GM19023 (cell line): ENCODE data around the gene POMT2.

Experiments
- ATAC-seq: cut with Tn5 transposase; IDR thresholded peaks from one replicate; pipeline ENCODE4 v1.9.1; 2021; ENCODE audit warnings: mild to moderate bottlenecking, moderate library complexity; ENCODE audit not compliant: unreplicated experiment

The POMT2 gene

DNA sequence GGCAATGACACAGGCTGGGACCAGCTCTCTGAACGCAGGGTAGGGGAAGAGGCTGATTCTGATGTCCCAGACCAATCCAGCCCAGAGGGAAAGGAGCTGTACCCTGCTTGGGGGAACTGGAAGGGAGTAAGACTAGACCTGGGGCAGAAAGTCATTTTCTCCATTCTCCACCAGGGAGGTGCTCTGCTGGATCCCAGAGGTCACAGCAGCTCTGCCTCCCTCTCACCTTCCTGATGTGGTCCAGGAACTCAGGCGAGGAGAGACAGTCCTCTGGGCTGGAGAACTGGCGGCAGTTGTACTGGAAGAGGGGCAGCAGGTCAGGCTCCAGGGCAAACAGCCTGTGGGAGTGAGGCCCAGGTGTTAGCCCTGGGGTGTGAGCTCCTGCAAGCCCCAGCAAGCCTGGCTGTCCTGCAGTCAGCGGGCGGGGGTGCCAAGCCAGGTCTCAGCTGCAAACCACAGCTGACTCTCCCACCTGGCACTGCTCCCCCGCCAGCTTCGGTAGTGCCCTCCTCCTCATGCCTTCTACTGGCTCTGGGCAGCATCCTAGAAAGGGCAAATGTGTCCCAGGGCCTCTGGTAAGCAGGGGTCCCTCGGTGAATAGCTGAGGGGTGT is 51.6 kb downstream of the POMT2 start:
- no peak for ATAC-seq

DNA sequence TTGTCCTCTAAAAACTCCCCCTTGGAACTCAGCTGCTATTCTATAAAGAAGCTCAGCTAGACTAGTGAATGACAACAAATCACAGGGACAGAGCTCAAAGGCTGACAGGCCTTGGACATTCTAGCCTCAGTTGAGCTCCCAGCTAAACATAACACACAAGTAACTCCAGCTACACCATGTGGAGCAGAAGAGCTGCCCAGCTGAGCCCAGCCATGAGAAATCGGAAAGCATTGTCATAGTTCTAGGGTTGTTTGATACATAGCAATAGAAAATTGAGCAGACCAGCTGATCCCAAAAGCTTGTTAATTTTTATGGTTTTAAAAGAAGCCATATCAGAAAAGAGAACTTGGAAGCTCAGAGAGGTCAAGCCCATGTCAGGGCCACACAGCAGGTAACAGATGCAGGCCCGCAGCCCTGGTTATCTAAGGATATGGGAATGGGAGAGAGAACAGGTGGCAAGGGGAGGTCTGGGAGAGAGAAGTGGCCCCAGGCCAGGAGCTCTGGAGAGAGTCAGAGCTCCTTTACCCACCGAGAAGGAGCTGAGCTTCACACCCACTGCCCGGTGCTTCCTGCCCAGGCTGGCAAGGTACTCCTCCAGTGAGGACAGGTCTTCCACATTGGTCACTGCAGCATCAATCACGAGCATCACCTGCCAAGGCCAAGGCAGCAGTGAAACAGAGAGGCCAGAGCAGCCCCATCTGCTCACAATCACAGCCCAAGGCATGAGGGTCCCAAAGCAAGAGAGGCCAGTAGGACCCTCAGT is 52.6 kb downstream of the POMT2 start:
- no peak for ATAC-seq

DNA sequence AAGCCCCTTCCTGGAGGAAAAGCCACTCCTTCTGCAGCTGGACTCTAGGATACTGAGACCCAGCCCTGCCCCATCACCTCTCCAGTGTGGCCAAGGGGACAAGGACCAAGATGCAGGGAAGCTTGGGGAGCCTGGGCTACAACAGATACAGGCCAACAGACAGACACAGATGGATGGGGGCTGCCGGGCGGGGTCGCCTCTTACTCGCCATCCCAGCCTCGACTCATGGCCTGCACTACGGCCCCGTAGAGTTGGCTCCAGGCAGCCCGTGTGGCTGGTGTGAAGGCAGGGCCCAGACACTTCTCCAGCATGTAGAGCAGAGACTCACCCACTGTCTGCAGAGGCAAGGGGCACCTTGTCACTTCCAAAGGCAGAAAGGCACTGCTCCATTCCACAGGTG is 54.3 kb downstream of the POMT2 start:
- no peak for ATAC-seq

DNA sequence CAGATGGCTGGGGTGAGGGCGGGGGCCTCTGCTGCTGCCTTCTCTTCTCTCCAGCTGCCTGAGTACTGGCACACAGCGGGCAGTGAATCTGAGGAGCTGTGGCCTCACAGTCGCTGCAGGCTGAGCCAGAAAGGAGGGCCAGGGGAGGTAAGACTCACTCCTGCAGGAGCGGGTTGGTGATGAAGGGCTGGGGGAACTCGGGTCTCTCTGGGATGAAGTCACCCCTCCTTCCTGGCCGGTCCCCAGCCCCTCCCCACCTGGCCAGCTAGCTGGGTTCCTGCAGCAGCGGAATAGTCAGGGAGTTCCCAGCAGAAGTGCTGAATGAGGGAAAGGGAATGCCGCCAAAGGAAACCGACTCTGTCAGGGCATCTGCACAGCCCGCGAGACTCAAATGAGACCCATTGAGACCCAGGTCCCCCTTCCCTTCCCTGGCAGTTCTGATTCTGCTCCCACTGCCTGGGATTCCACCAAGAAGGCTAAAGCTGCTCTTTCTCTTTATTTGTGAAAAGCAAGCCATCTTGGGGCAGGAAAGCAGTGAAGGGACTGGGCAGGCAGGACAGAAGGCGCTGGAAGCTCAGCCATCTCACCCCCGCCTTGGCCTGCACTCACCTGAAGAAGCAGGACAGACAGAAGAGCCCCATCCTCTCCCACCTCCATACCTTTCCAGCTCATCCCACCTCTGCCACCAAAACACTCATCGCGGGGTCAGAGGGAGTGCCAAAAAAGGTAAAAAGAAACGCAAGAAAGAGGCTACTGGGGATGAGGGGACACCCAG is 54.9 kb downstream of the POMT2 start:
- no peak for ATAC-seq

DNA sequence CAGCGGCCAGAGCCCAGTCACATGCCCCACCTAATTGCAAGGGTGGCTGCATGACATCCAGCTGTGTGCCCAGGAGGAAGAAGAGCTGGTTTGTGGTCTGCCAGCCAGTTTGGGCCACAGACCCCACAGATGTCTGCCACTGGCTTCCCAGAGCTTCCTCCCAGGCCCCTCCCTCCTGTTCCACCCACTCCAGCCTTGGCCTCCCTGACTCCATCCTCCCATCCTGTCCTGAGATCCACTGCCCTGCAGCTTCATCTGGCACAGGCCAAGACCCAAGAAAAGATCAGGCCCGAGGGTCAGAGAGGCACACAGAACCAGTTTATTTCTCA is 55.5 kb downstream of the POMT2 start:
- no peak for ATAC-seq

DNA sequence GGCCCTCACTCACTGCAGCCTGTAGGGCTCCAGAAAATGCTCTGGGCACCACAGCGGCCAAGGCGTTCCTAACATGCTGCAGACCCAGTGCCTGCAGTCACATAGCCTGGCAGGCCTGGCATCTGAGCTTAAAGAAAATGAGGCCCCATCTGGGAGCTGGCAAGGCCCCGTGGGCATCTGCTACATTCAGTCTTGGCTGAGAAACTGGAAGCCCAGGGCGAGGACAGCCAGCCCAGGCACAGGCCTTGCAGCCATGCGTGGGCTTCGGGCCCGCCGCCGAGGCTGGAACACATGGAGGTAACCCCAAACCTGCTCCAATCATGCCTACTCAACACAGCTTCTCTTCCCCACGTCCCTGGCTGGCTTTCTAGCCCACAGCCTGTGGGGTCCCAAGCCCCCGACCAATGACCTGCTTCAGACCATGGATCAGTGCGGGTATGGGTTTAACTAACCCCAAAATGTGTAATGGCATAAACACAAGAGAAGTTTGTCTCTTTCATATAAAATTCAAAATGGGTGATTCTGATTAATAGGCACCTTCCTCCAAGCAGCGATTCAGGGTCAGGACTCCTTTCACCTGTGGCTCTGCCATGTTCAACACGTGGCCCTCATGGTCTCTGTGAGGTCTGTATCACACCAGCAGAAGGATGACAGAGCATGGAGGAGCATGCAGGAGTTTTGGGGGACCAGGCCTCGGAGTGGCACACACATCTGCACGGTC is 56.1 kb downstream of the POMT2 start:
- ATAC-seq = no peak

DNA sequence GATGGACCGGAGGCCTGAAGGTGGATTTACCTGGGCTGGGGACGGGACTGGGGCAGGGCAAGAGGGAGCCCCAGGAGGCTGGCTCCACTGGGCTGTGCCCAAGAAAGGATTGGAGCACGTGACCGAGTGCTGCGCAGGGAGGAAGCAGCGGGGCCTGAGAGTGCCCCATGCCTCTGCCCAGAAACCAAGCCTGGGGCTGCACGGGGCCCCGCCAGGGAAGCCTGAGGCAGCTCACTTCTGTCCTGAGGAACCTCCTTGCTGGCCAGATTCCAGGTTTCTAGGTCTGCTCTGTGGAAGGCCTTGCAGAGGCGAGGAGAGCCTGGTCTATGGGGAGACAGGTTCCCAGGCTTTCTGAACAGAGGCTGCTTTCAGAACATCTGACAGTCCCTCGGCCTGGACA is 60.1 kb downstream of the POMT2 start:
- ATAC-seq = no peak

DNA sequence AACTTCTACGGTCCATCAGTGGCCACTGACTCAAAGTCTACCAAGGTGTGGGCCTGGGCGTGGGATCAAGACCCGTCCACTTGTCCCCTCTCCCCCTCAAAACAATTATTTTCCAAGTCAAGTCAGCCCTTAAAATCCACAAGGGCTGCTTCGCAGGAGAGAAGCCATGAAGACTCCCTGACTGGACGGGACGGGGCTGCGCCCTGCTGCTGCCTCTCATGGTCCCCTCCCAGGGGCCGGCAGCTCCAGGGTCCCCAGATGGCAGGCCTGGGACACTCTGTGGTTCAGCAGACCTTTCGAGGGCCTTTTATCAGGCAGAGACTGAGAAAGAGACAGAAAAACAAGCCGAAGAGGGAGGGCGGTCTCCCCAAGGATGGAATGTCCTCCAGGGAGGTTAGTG is 60.5 kb downstream of the POMT2 start:
- no peak for ATAC-seq

DNA sequence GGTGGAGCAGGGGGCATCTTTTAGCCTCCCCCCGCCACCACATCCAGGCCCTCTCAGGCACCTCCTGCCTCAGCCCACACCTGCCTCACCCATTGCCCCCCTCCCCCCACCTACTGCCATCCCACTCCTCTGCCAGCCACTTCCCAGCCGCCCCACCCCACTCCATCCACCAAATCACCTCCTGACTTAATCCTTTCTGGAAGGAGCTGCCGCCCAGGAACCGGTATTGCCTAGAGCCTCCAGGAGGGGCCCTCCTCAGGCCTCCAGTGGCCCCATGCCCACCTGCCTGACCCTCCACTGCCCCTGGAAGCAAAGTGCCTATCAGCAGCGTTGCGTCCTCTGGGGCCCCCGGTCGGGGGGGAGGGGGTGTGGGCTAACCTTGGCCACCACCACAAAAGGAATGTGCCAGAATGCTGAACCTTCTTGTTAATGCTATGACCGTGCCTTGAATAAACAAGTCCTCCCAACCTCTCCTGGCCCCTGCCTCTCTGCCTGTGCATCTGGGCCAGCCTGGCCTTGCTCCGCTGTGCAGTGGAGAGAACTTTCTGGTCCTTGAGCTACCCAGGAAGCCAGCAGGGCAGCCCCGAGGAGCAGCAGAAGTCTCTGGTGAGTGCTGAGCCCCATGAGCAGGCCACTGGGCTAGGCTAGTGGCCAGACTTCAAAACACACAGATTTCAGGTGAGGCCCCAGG is 61.5 kb downstream of the POMT2 start:
- ATAC-seq = no peak

DNA sequence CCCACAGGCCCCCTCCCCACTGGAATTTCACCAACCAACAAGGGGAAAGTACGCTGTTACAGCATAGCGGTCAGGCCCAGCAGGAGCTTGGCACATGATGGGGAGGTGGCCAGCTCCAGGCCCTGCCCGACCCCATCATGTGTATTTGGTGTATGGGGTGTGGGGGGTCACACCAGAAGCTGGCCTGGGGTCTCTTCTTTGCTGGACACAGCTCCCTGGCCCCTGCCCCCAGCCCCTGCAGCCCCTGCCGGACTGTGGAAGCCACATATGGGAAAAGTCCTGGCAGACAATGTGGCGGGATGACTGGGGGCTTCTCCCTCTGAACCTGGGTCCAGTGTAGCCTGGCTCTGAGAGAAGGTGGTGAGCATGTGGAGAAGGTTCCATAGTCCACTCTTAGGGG is 62.1 kb downstream of the POMT2 start:
- no peak for ATAC-seq

DNA sequence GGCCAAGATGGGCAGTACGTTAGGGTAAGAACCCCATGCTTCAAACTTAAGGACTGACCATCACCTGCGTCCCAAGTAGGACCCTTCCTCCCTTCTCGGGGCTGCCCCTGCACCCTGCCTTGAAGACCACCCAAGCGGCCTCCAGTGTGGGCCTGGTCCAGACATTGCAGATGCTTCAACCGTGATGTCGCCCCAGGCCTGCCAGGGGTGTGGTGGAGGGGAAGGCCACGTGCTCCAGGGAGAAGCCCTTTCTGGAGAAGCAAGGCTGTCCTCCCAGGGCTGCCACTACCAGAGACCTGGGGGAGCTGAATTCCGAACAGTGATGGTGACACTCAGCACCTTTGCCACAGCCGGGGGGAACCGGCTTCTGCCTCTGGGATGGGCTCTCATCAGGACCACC is 63.0 kb downstream of the POMT2 start:
- ATAC-seq = no peak

DNA sequence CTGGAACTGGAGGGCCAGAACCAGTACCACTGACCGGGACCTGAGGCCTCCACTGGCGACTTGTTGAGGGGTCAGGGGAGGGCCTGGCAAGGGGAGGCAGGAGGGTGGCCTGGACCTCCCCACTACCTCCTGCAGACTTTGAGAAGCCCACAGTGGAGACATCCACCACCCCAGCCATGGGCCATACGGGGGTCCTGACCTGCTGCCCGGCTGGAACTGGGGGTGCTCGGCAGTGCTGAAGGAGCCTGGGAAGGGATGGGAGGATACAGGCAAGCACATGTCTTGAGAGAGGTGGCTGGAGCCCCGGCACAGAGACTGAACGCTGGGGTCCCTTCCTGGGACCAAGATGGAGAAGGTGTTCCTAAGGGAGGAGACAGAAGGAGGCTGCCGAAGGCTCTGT is 64.0 kb downstream of the POMT2 start:
- no peak for ATAC-seq

DNA sequence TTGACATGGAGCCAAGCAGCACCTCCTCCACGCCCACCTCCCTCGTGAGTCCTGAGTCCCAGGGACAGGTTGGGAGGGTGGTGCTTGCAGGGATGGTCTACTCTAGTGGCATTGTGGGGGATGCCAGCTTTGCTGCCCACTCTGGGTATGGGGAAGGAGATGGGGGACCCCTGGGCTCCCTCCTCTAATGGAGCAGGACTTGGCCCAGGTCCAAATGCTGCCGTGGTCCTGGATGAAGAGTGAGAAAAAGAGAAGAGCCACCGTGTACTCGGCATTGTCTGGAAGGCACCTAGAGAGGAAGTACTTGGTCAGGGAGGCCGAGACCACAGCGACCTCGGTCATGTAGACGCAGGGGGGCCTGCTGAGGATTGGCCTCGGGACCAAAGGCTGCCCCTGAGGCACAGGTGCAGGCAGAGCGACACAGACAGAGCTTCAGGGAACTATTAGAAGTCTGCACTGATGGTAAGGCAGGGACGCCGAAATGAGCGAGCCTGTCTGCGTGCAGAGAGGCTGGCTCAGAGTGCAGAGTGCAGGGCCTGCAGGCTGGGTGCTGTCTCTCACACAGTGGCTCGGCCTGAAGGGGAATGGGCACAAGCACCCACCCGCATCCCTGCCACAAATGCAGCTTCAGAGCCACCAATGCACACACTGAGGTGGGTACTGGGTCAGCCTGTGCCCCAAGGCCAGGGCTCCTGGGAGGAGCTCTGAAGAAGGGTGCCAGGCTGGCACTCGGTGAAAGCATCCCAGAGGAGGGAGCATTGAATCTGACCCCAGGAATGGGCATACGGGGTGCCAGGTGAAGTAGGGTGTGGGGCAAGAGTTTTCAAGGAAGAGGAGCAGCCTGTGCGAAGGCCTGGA is 67.1 kb downstream of the POMT2 start:
- no peak for ATAC-seq

DNA sequence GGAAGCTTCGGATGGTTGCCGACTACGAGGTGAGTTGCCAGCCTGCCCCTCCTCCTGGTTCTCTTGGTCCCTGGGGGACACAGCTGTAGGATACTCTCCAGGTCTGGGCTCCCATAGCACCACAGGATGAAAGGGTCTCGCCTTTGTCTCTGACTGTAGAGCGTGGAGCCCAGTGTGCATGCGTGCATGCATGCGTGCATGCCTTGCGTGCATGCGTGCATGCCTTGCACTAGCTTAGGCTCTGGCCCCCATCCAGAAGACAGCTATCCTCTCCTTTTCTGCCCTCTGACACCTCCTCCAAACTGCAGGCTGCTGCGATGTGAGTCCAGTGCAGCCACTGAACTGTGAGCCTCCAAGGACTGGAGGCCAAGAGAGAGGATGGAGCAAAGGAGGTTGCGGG is 68.8 kb downstream of the POMT2 start:
- ATAC-seq = no peak

DNA sequence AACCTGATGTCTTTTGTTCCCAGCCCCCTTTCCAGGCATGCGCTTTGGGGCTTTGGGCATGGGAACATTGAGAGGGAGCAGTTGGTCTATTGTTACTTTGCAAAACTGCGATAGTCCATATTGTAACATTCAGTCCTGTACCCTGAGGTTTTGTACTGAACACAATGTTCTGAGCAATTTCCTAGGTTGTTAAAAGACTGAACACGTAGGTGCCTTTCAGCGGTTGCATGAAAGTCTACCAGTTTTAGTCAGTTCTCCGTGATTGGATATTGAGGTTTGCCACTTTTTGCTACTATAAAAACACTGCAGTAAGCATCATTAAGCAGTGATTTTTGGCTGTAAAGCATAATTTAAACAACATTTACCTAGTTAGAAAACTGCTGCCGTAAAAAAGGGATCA is 69.8 kb downstream of the POMT2 start:
- no peak for ATAC-seq

DNA sequence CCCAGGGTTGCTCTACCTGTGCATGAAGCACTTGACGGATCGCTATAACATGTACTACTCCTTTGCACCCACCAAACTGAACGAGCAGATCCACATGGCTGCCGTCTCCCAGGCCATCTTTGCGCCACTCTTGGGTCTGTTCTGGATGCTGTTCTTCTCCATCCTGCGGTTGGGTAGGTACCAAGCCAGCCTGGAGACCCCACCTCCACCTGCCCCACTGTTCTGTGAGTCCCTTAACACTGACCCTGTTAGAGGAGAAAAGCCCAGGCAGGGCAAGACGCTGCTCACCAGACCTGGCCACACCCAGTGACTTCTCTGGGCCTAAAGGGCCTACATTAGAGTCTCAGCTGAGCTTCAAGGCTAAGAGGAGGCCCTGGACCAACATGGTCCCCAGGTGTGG is 71.4 kb downstream of the POMT2 start:
- ATAC-seq = no peak

DNA sequence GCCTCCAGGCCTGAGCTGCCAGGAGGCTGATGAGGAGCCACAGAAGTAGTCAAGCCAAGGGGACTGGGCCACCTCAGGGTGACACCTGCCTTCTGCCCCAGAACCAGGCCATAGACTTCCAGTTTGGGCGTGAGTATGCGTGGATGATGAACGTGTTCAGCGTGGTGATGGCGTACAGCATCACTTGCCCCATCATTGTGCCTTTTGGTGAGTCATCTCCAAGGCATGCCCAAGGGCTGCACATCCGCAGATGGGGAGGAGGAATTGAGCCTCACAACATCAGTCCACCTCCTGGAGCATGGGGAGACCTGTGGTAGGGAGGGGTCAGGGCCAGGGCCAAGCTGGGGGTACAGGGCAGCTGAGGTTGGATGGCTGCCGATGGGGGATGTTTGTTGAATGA is 72.0 kb downstream of the POMT2 start:
- ATAC-seq = no peak

DNA sequence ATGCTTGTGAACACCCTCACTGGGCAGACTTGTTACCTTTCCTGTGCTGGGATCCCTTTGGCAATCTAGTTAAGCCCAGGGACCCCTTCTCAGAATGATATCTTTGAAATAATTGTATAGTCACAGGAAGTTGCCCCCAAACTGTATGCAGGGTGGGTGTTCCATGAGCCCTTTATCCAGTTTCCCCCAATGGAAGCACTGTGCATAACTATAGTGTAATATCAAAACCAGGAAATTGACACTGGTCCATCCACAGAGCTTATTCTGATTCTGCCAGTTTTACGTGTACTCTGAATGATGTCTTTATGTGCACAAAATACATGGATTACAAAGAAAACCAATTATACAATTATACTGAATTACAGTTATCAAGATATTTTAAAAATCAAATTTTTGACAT is 73.9 kb downstream of the POMT2 start:
- ATAC-seq = no peak

DNA sequence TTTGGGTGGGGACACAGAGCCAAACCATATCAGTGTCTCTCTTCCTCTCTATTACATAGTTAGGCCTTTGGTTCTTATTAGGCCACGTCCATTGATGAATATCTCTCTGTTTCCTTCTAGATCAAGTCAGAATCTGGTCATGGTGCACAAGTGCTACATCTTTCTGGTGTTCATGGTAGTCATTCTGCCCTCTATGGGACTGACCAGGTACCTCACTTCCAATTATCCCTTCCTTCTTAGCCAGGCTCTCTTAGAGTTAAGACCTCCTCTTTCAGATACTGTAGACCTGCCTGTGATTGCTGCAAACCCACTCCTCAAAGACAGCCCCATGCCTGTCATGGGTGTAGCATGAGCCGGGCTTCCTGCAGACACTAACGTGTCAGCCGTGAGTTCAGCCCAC is 74.9 kb downstream of the POMT2 start:
- ATAC-seq = no peak

DNA sequence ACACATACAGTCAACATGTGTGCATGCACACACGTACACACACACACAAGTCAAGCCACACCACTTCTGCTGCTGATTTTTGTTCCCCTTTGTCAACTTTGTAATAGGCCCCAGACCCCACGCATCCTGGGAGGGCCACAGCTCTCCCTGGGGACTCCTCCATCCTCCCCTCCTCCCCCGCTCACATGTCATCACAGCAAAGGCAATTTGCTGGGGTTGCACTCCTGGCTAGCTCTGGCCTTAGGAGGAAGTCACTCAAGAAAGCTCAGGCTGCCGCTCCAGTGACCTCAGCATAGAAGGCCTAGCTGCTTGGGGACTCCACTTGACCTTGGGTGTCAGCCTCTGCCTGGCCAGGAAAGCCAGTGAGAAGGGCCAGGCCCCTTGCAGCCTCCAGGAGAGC is 76.8 kb downstream of the POMT2 start:
- ATAC-seq = no peak
